SK-N-SH (cell line): ENCODE results near the gene PTN. TPM values are rescaled to one million over a fixed set of nuclear protein-coding genes. Genes with fewer than 3 reads are reported as not detected.

Source experiments
- CTCF ChIA-PET: fragments of 300-600, 350-600 bp; formaldehyde crosslinking; extraction: SDS; loops from one replicate; lab custom pipeline; 2021; lab: Yijun Ruan, JAX
- POLR2A ChIA-PET: fragments of 350-600 bp; sonication (Branson Sonifier 250); formaldehyde crosslinking; extraction: SDS; loops from one replicate; lab custom pipeline; 2020; ENCODE audit warnings: antibody characterized with exemption, inconsistent platforms; lab: Yijun Ruan, JAX
- DNase-seq: peaks from one replicate; pipeline ENCODE4 v3.0.0; 2012
- H2AFZ ChIP-seq: fragments of 200-600 bp; sonication (generic); 2 replicates; pipeline ENCODE4 v1.8.1; 2016; ENCODE audit warnings: antibody characterized with exemption, mild to moderate bottlenecking, low read depth
- H3F3A ChIP-seq: fragments of 200-600 bp; sonication (generic); replicated peaks from 2 replicates; pipeline ENCODE3; 2016; ENCODE audit warnings: antibody characterized with exemption, mild to moderate bottlenecking; ENCODE audit not compliant: insufficient read depth
- H3K27ac ChIP-seq, 2 experiments: fragments of 200-500 bp in 1 of 2; fragments of 200-600 bp in 1 of 2; sonication (Bioruptor generic) in 1 of 2; sonication (generic), shearing (Covaris generic) in 1 of 2; 2 replicates each; pipeline versions ENCODE4 v1.5.1 to v1.6.1; 2014 to 2016; ENCODE audit warnings: low read depth in 2 of 2, inconsistent platforms in 1 of 2, low read length in 1 of 2, mild to moderate bottlenecking in 1 of 2, mixed read lengths in 1 of 2
- H3K27me3 ChIP-seq: fragments of 200-600 bp; sonication (generic), shearing (Covaris generic); 2 replicates; pipeline ENCODE4 v1.6.1; 2016; ENCODE audit warnings: mixed run types; ENCODE audit not compliant: insufficient read depth
- H3K36me3 ChIP-seq, 2 experiments: fragments of 200-500 bp in 1 of 2; fragments of 200-600 bp in 1 of 2; sonication (Bioruptor generic) in 1 of 2; sonication (generic) in 1 of 2; replicated peaks in 1 of 2; 2 replicates each; pipeline versions ENCODE3 to v1.5.1; 2014 to 2016; ENCODE audit warnings: low read length in 1 of 2, mild to moderate bottlenecking in 1 of 2; ENCODE audit not compliant: insufficient read depth in 2 of 2, control insufficient read depth in 1 of 2
- H3K4me1 ChIP-seq, 2 experiments: fragments of 200-500 bp in 1 of 2; fragments of 200-600 bp in 1 of 2; sonication (Bioruptor generic) in 1 of 2; sonication (generic), shearing (Covaris generic) in 1 of 2; 2 replicates each; pipeline versions ENCODE4 v1.5.1 to v1.6.1; 2014 to 2016; ENCODE audit warnings: low read depth in 1 of 2, low read length in 1 of 2, mixed run types in 1 of 2; ENCODE audit not compliant: insufficient read depth in 2 of 2, control insufficient read depth in 1 of 2
- H3K4me2 ChIP-seq: fragments of 200-600 bp; sonication (generic), shearing (Covaris generic); 2 replicates; pipeline ENCODE4 v1.6.1; 2017; ENCODE audit warnings: mixed run types
- H3K4me3 ChIP-seq, 2 experiments: fragments of 200-500 bp in 1 of 2; fragments of 200-600 bp in 1 of 2; sonication (Bioruptor generic) in 1 of 2; sonication (generic), shearing (Covaris generic) in 1 of 2; 2 replicates each; pipeline versions ENCODE4 v1.5.1 to v1.8.1; 2014 to 2016; ENCODE audit warnings: low read depth in 2 of 2, inconsistent platforms in 1 of 2, low read length in 1 of 2, mild to moderate bottlenecking in 1 of 2, mixed read lengths in 1 of 2, moderate library complexity in 1 of 2
- H3K79me2 ChIP-seq: fragments of 200-600 bp; sonication (generic); 2 replicates; pipeline ENCODE4 v1.8.1; 2017; ENCODE audit warnings: mild to moderate bottlenecking; ENCODE audit not compliant: insufficient read depth
- H3K9ac ChIP-seq: fragments of 200-600 bp; sonication (generic); 2 replicates; pipeline ENCODE4 v1.6.1; 2017; ENCODE audit warnings: mixed run types
- H3K9me2 ChIP-seq: fragments of 200-600 bp; sonication (generic); 2 replicates; pipeline ENCODE4 v1.6.1; 2017; ENCODE audit warnings: mixed run types
- H3K9me3 ChIP-seq: fragments of 200-600 bp; sonication (generic); 2 replicates; pipeline ENCODE4 v1.6.1; 2017; ENCODE audit warnings: mixed run types, mild to moderate bottlenecking, moderate library complexity
- H4K20me1 ChIP-seq: fragments of 200-600 bp; sonication (generic); 2 replicates; pipeline ENCODE4 v1.6.1; 2017; ENCODE audit warnings: mild to moderate bottlenecking, mixed run types; ENCODE audit not compliant: insufficient read depth
- CHD2 ChIP-seq: fragments of 150-350 bp; IDR thresholded peaks from 2 replicates; pipeline ENCODE4 v1.6.1; 2018; ENCODE audit warnings: low read length; ENCODE audit not compliant: partially characterized antibody
- CTCF ChIP-seq: fragments of 200-600 bp; sonication (generic); IDR thresholded peaks from 2 replicates; pipeline ENCODE4 v1.6.1; 2017; ENCODE audit warnings: antibody characterized with exemption, mild to moderate bottlenecking, moderate library complexity
- ELF1 ChIP-seq: IDR thresholded peaks from 2 replicates; pipeline ENCODE4 v1.4.0; 2012
- EP300 ChIP-seq, 2 experiments: IDR thresholded peaks; 2 replicates each; pipeline versions ENCODE4 v1.4.0 to v1.6.1; 2012; ENCODE audit warnings: borderline replicate concordance in 1 of 2, low read depth in 1 of 2, low read length in 1 of 2
- IRF3 ChIP-seq: fragments of 150-350 bp; IDR thresholded peaks from 2 replicates; pipeline ENCODE4 v1.6.1; 2016; ENCODE audit warnings: mild to moderate bottlenecking, low read depth, low read length
- NRF1 ChIP-seq: IDR thresholded peaks from 2 replicates; pipeline ENCODE4 v1.6.1; 2012; ENCODE audit warnings: low read depth, mild to moderate bottlenecking, low read length
- PBX3 ChIP-seq: IDR thresholded peaks from 2 replicates; pipeline ENCODE4; 2012
- RCOR1 ChIP-seq: fragments of 150-350 bp; IDR thresholded peaks from 2 replicates; pipeline ENCODE4 v1.6.1; 2017; ENCODE audit warnings: antibody characterized with exemption, low read length
- SMC3 ChIP-seq: IDR thresholded peaks from 2 replicates; pipeline ENCODE4 v1.6.1; 2012; ENCODE audit warnings: low read depth, low read length, improper control_type of control experiment
- TCF12 ChIP-seq: IDR thresholded peaks from 2 replicates; pipeline ENCODE4 v1.4.0; 2012
- TEAD4 ChIP-seq: IDR thresholded peaks from 2 replicates; pipeline ENCODE4 v1.4.0; 2012; ENCODE audit warnings: mild to moderate bottlenecking, borderline replicate concordance; ENCODE audit not compliant: insufficient read depth
- USF1 ChIP-seq: IDR thresholded peaks from 2 replicates; pipeline ENCODE4 v1.4.0; 2012; ENCODE audit warnings: low read depth, borderline replicate concordance
- USF2 ChIP-seq: fragments of 150-350 bp; IDR thresholded peaks from 2 replicates; pipeline ENCODE4 v1.6.1; 2017; ENCODE audit warnings: antibody characterized with exemption, low read length, low read depth, borderline replicate concordance
- ZBTB33 ChIP-seq: IDR thresholded peaks from 2 replicates; pipeline ENCODE4 v1.4.0; 2012; ENCODE audit warnings: low read depth, borderline replicate concordance
- WGBS: methylation state at CpG from one replicate; pipeline ENCODE4 v1.1.6; 2017; ENCODE audit warnings: low lambda C conversion rate; 5-methylcytosine and 5-hydroxymethylcytosine counted together
- polyA plus RNA-seq, 3 experiments: library from polyadenylated mRNA; depleted of rRNA; stranded (reverse); fragments of >200 nt; gene quantifications; 2 replicates each; pipeline ENCODE4 v1.2.3, GENCODE V29; 2012

Gene PTN
- polyA plus RNA-seq, 1 of the 3 experiments (the other 2 are of a cell fraction) = 23.7 TPM

- Histone ChIP-seq H3K79me2 (no peaks in the 10 kb centered on the region), H3F3A (no peaks in the 10 kb centered on the region), H3K9ac (peak overlapping the region; percentile 35; the same call in 1 of the 2 replicates), H3K27me3 (no peaks in the 10 kb centered on the region), H3K9me2 (no peaks in the 10 kb centered on the region), H3K9me3 (no peaks in the 10 kb centered on the region), H4K20me1 (no peaks in the 10 kb centered on the region), H2AFZ (peak overlapping the region; percentile 82), H3K36me3 (no peaks in the 10 kb centered on the region), H3K27ac (no peak overlapping the region), H3K4me1 (peaks cover 0 to 6% of the 10 kb centered on the region in 2 experiments; a peak in 2 of 4 replicates), H3K4me3 (peak overlapping the region; percentile 34 to 64), H3K4me2 (peak overlapping the region; percentile 87)
- POLR2A ChIA-PET = no interaction called here
- TF ChIP-seq RCOR1 (no peak), ZBTB33 (no peak), TEAD4 (no peak), ELF1 (no peak), IRF3 (no peak), TCF12 (no peak), CTCF (no peak), CHD2 (no peak), USF2 (no peak), SMC3 (no peak), EP300 (IDR thresholded peaks at IDR 0.05; ENCODE audit: borderline replicate concordance in 1 of 2, low read depth in 1 of 2, low read length in 1 of 2) (no peak), PBX3 (no peak), NRF1 (no peak), USF1 (no peak)
- CTCF ChIA-PET = interaction anchor here (0.9 to 2.2 kb wide), 2 partner anchors 77 to 173 kb away, joined by 3 to 7 read pairs; no protein-coding TSS in a partner anchor
- 23% methylated on average over 5 of the region's 5 CpGs for WGBS
- no peak for DNase-seq
Observed at GRCh38 chr7:137342828-137343261, 688 bp downstream of the PTN start.
